BJ (cell line): Measurements from ENCODE around the gene IL1RAPL1. TPM values are rescaled to one million over a fixed set of nuclear protein-coding genes. Genes with fewer than 3 reads are reported as not detected.

Experiments
- CTCF ChIA-PET: fragments of 350-600 bp; formaldehyde crosslinking; extraction: SDS; loops from one replicate; lab custom pipeline; 2021; ENCODE audit warnings: antibody characterized with exemption, inconsistent platforms; lab: Yijun Ruan, JAX
- POLR2A ChIA-PET: fragments of 300-600 bp; sonication (Branson Sonifier 250); formaldehyde crosslinking; extraction: SDS; loops from one replicate; lab custom pipeline; 2021; ENCODE audit warnings: antibody characterized with exemption; lab: Charles Lee
- DNase-seq: peaks from one replicate; pipeline ENCODE4 v3.0.0-alpha.2; 2011; ENCODE audit warnings: low read depth
- H3K27me3 ChIP-seq: 2 replicates; pipeline ENCODE4 v1.6.0; 2011; ENCODE audit warnings: low read length; ENCODE audit not compliant: control insufficient read depth, insufficient read depth
- H3K36me3 ChIP-seq: 2 replicates; pipeline ENCODE4 v1.5.1; 2011; ENCODE audit warnings: low read length; ENCODE audit not compliant: control insufficient read depth, insufficient read depth
- H3K4me3 ChIP-seq: 2 replicates; pipeline ENCODE4 v1.5.1; 2011; ENCODE audit warnings: low read depth, mild to moderate bottlenecking, control low read depth, low read length
- polyA plus RNA-seq: library from polyadenylated mRNA; depleted of rRNA; stranded (reverse); fragments of >200 nt; gene quantifications from 2 replicates; pipeline ENCODE4 v1.2.3, GENCODE V29; 2011
- TF ChIP-seq, protein P1 (sequence below): IDR thresholded peaks from 2 replicates; pipeline ENCODE4 v1.5.1; 2011; ENCODE audit warnings: low read depth, mild to moderate bottlenecking, control low read depth, inconsistent platforms, low read length, moderate library complexity; ENCODE audit not compliant: insufficient read depth

Gene IL1RAPL1
- polyA plus RNA-seq, 1 experiment = 0.02 TPM

DNA sequence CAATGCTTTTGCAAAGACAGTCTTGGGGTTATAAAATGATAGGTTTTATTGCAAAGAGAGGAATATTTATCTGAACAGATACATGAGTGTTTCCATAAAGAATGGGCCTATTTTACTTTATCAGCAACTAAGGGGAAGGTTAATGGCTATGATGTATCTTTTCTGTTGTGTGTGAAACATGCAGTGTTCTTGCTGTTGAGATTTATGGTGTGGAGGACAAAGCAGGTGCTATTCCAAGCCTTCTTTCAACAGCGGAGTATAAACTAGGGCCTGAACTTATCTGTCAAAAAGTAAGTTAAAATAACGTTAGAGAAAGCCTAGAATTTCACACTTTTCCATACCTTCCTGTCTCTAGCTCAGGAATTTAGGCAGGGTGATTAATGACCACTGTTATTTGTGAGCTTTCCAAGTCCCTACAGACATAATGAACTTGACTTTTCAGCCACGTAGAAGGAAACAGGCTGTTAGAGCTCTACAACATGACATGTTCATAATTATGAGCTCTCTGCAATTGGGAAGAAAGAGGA lies 411.4 kb downstream of the IL1RAPL1 start:
- TF ChIP-seq, protein P1, sequence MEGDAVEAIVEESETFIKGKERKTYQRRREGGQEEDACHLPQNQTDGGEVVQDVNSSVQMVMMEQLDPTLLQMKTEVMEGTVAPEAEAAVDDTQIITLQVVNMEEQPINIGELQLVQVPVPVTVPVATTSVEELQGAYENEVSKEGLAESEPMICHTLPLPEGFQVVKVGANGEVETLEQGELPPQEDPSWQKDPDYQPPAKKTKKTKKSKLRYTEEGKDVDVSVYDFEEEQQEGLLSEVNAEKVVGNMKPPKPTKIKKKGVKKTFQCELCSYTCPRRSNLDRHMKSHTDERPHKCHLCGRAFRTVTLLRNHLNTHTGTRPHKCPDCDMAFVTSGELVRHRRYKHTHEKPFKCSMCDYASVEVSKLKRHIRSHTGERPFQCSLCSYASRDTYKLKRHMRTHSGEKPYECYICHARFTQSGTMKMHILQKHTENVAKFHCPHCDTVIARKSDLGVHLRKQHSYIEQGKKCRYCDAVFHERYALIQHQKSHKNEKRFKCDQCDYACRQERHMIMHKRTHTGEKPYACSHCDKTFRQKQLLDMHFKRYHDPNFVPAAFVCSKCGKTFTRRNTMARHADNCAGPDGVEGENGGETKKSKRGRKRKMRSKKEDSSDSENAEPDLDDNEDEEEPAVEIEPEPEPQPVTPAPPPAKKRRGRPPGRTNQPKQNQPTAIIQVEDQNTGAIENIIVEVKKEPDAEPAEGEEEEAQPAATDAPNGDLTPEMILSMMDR = no peak
- POLR2A ChIA-PET = no interaction called here
- H3K27me3 ChIP-seq = no peaks in the 10 kb centered on the region
- no peaks in the 10 kb centered on the region for H3K36me3 ChIP-seq
- DNase-seq = no peak
- CTCF ChIA-PET = no interaction called here
- no peak overlapping the region for H3K4me3 ChIP-seq

DNA sequence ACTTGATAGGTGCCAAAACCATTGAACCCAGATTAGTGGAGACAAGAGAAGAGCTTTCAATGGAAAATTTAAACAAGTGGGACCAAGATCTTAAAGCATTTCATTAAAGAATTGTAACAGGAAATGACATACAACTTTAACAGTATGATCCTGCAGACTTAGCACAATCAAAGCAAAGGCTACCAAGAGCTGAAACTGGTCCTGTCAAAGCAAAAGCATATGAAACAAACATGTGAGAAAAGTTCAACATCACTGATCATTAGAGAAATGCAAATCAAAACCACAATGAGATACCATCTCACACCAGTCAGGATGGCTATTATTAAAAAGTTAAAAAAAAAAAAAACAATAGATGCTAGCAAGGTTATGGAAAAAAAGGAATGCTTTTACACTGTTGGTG lies 425.6 kb downstream of the IL1RAPL1 start:
- no peak for DNase-seq
- ChIA-PET POLR2A (no interaction called here), CTCF (no interaction called here)
- no peak overlapping the region for H3K4me3 ChIP-seq
- TF ChIP-seq, protein P1 = no peak
- H3K27me3 ChIP-seq = no peaks in the 10 kb centered on the region
- no peaks in the 10 kb centered on the region for H3K36me3 ChIP-seq

DNA sequence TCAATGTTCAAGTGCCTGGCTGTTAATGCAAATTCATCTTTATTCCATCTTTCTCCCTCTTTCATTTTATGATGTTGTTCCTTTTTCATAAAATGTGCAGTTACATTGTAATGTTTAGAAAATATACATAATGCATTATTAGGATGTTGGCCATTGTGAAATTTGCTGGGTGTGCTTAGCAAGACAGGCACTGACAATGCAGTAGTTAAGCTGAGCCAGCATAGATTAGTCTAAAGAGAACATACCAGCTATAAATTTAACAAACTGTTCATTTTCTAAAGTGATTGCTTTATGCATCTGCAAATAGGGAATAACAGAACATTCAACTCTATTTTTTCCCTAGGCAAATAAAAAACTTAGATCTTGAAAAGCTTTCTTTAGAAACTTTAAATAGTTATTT lies 436.0 kb downstream of the IL1RAPL1 start:
- Histone ChIP-seq H3K27me3 (no peaks in the 10 kb centered on the region), H3K4me3 (no peak overlapping the region), H3K36me3 (no peaks in the 10 kb centered on the region)
- ChIA-PET CTCF (no interaction called here), POLR2A (no interaction called here)
- TF ChIP-seq, protein P1 = no peak
- no peak for DNase-seq

DNA sequence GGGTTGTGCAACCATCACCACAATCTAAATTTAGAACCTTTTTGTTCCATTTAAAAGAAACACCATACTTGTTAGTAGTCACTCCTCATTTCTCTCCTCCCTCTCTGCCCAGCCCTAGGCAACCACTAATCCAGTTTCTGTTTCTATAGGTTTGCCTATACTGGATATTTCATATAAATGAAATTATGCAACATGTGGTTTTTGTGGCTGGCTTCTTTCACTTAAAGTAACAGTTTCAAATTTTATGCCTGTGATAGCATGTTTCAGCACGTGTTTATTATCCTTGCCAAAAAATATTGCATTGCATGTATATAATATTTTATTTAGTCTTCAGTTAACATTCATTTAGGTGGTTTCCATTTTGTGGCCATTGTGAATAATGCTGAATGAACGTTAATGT lies 437.6 kb downstream of the IL1RAPL1 start:
- H3K4me3 ChIP-seq = no peak overlapping the region
- POLR2A ChIA-PET = no interaction called here
- CTCF ChIA-PET = no interaction called here
- no peaks in the 10 kb centered on the region for H3K36me3 ChIP-seq
- H3K27me3 ChIP-seq = no peaks in the 10 kb centered on the region
- TF ChIP-seq, protein P1 = no peak
- DNase-seq = no peak

DNA sequence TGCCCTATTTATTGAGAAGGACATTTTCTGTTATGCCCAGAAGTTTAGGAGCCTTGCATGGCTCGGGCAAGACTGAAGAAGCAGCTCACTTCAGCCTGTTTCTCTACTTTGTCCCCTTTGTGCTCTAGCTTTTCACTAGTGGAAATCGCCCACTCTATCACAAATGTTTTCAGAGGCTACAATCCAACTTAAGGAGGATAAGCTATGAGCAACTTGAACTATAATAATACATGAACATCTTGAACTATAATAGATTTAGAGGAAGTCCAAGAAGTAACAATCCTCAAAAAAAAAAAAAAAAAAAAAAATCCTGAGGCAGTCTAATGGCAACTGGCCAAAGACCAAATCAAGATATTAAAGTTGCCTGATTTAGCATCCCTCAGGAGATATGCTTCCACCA lies 452.3 kb downstream of the IL1RAPL1 start:
- POLR2A ChIA-PET = no interaction called here
- no peaks in the 10 kb centered on the region for H3K36me3 ChIP-seq
- no peaks in the 10 kb centered on the region for H3K27me3 ChIP-seq
- DNase-seq = no peak
- H3K4me3 ChIP-seq = no peak overlapping the region
- TF ChIP-seq, protein P1 = no peak
- CTCF ChIA-PET = no interaction called here
